Measurements from ENCODE around the gene WNK3.

DNA sequence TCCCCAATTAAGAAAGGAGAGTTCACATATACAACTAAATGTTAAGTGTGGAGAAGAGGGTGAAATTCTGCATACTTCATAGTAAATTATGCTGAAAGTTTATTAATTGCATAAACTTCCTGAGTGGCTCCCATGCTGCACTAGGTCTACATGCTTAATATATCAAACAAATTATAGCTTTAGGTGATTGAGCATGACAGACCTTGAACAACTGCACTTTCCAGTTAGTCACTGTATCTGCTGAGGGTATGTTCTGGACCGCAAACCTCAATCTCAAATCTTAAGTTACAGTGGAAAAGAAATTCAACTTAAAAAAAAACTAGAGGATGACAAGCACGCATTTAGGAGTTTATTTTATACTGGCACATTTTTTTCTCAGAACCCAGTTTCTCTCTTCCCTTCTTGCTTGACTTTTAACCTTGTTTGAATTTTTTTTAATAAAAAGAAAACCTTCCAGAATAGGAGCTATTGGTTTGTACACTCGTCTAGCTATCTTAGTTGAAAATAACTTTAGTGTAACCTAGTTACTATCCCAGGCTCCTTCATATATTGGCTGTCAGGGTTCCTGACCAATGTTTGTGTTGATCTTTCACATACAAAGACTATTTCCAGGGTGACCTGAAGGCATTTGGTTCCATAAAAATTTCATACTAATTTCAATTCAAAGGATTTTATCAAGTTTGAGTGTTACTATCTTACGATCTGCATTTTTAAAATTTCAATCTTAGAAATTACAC, 164.6 kb downstream of the WNK3 start:
- TF ChIP-seq EZH2 (optimal IDR thresholded peaks at IDR 0.05; ENCODE audit: low read depth, low read length) (no peak), EZH2phosphoT487 (IDR thresholded peaks at IDR 0.05; ENCODE audit: low read length) (no peak)
- TF ChIP-seq, protein P1, sequence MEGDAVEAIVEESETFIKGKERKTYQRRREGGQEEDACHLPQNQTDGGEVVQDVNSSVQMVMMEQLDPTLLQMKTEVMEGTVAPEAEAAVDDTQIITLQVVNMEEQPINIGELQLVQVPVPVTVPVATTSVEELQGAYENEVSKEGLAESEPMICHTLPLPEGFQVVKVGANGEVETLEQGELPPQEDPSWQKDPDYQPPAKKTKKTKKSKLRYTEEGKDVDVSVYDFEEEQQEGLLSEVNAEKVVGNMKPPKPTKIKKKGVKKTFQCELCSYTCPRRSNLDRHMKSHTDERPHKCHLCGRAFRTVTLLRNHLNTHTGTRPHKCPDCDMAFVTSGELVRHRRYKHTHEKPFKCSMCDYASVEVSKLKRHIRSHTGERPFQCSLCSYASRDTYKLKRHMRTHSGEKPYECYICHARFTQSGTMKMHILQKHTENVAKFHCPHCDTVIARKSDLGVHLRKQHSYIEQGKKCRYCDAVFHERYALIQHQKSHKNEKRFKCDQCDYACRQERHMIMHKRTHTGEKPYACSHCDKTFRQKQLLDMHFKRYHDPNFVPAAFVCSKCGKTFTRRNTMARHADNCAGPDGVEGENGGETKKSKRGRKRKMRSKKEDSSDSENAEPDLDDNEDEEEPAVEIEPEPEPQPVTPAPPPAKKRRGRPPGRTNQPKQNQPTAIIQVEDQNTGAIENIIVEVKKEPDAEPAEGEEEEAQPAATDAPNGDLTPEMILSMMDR (IDR thresholded peaks at IDR 0.05; ENCODE audit: low read length) = no peak

Data from MM.1S (cell line).